ENCODE data around the gene CASP10. TPM values are rescaled to one million over a fixed set of nuclear protein-coding genes. Genes with fewer than 3 reads are reported as not detected.
"Not testable (repeated sequence)": the region's sequence is repeated elsewhere in the genome, so short reads cannot be mapped to it uniquely, and the experiment has no call there.

Gene CASP10
- total and polyA plus RNA-seq, 11 donors = 2.8 to 24.0 (median 5.4) TPM

- H3K4me3 ChIP-seq = no peak overlapping the region
- H3K9me3 ChIP-seq = peaks cover 0 to 16% (median under 1%) of the 10 kb centered on the region in 12 donors
- no peak for ATAC-seq
- H3K36me3 ChIP-seq = no peaks in the 10 kb centered on the region
- TF ChIP-seq CTCF (IDR thresholded peaks at IDR 0.05) = no peak
- no peak for TF ChIP-seq POLR2A (IDR thresholded peaks at IDR 0.05)
- no peak for DNase-seq
- no peaks in the 10 kb centered on the region for H3K27me3 ChIP-seq
- H3K4me1 ChIP-seq = peaks cover 0 to 6% (median 0%) of the 10 kb centered on the region in 12 donors
- 37 to 67% (median 40%) methylated on average over 1 of the region's 1 CpG for WGBS, 4 donors
- no peak overlapping the region for H3K27ac ChIP-seq
- intact Hi-C loops (cut with DNase I) = loop anchor here in 9 of 10 donors (5.0 to 10.0 kb wide), 7 partner anchors 100 to 272 kb away; partner anchors contain the start of genes HYCC2 (in 3 of the 9), NDUFB3 (in 3 of the 9) and ORC2 (in 1 of the 9)
Observed at GRCh38 chr2:201174687-201175086, 8.3 kb upstream of the CASP10 start.

- Histone ChIP-seq H3K36me3 (no peaks in the 10 kb centered on the region), H3K9me3 (peaks cover 0 to 5% (median 0%) of the 10 kb centered on the region in 12 donors), H3K27me3 (no peaks in the 10 kb centered on the region), H3K4me3 (no peak overlapping the region), H3K27ac (no peak overlapping the region), H3K4me1 (peaks cover 0 to 6% (median 0%) of the 10 kb centered on the region in 12 donors)
- TF ChIP-seq POLR2A (IDR thresholded peaks at IDR 0.05) = no peak
- TF ChIP-seq CTCF (IDR thresholded peaks at IDR 0.05) = no peak
- ATAC-seq (no peak), DNase-seq (no peak)
- intact Hi-C loops (cut with DNase I) = loop anchor here in 9 of 10 donors (2.0 to 10.0 kb wide), 10 partner anchors 101 to 275 kb away; partner anchors contain the start of genes HYCC2 (in 2 of the 9), NDUFB3 (in 2 of the 9) and ORC2 (in 1 of the 9)
- WGBS, 4 donors = 52 to 64% (median 61%) methylated on average over 6 of the region's 6 CpGs
Observed at GRCh38 chr2:201176081-201176481, 6.9 kb upstream of the CASP10 start.

GRCh38 chr2:201180010-201180409 is 2.9 kb upstream of the CASP10 start:
- Histone ChIP-seq H3K27ac (peak overlapping the region in 1 of 12 donors; percentile 45), H3K36me3 (no peaks in the 10 kb centered on the region), H3K27me3 (no peaks in the 10 kb centered on the region), H3K9me3 (no peaks in the 10 kb centered on the region), H3K4me1 (peaks cover 0 to 23% (median 1%) of the 10 kb centered on the region in 12 donors), H3K4me3 (no peak overlapping the region)
- WGBS, 4 donors = 68 to 80% (median 74%) methylated on average over 3 of the region's 3 CpGs
- ATAC-seq = peak in 1 of 4 donors; percentile 39
- intact Hi-C loops (cut with DNase I) = loop anchor here in 1 of 10 donors (2.0 to 5.0 kb wide), 2 partner anchors 52 to 273 kb away; no protein-coding TSS in a partner anchor
- no peak for DNase-seq
- no peak for TF ChIP-seq CTCF (IDR thresholded peaks at IDR 0.05)
- TF ChIP-seq POLR2A (IDR thresholded peaks at IDR 0.05) = no peak

GRCh38 chr2:201183365-201183727 is 405 bp downstream of the CASP10 start:
- Histone ChIP-seq H3K9me3 (no peaks in the 10 kb centered on the region), H3K27me3 (no peaks in the 10 kb centered on the region), H3K27ac (peak overlapping the region; percentile 23 to 92 (median 74)), H3K4me1 (peaks cover 0 to 49% (median 1%) of the 10 kb centered on the region in 12 donors), H3K4me3 (peak overlapping the region; percentile 12 to 73 (median 61)), H3K36me3 (peaks cover 0 to 25% (median 3%) of the 10 kb centered on the region in 9 donors)
- 38 to 44% (median 42%) methylated on average over 4 of the region's 4 CpGs for WGBS, 4 donors
- TF ChIP-seq CTCF (IDR thresholded peaks at IDR 0.05) (no peak), POLR2A (IDR thresholded peaks at IDR 0.05) (no peak)
- DNase-seq (no peak), ATAC-seq (no peak)
- intact Hi-C loops (cut with DNase I) = loop anchor here in 6 of 10 donors (1.0 to 5.0 kb wide), 3 partner anchors 49 kb away; no protein-coding TSS in a partner anchor

GRCh38 chr2:201183835-201184234 is 894 bp downstream of the CASP10 start:
- intact Hi-C loops (cut with DNase I) = loop anchor here in 7 of 10 donors (1.0 to 5.0 kb wide), 3 partner anchors 48 to 49 kb away; no protein-coding TSS in a partner anchor
- not testable (repeated sequence) for H3K9me3 ChIP-seq, DNase-seq, H3K27me3 ChIP-seq
- Histone ChIP-seq H3K4me1 (peaks cover 0 to 49% (median 1%) of the 10 kb centered on the region in 12 donors), H3K4me3 (peak overlapping the region; percentile 12 to 73 (median 61)), H3K36me3 (peaks cover 0 to 29% (median 6%) of the 10 kb centered on the region in 9 donors), H3K27ac (peak overlapping the region; percentile 33 to 92 (median 74))
- ATAC-seq = peak in 2 of 4 donors; percentile 46 to 47
- 54 to 58% (median 56%) methylated on average over 5 of the region's 5 CpGs for WGBS, 4 donors

GRCh38 chr2:201184248-201184647 is 1.3 kb downstream of the CASP10 start:
- not testable (repeated sequence) for DNase-seq, H3K9me3 ChIP-seq, H3K27me3 ChIP-seq, ATAC-seq
- intact Hi-C loops (cut with DNase I) = loop anchor here in 2 of 10 donors (2.0 to 5.0 kb wide), 2 partner anchors 48 to 49 kb away; no protein-coding TSS in a partner anchor
- Histone ChIP-seq H3K4me3 (peak overlapping the region in 11 of 12 donors; percentile 43 to 73 (median 62)), H3K36me3 (peaks cover 0 to 34% (median 6%) of the 10 kb centered on the region in 9 donors), H3K27ac (peak overlapping the region; percentile 33 to 92 (median 74)), H3K4me1 (peaks cover 0 to 49% (median 1%) of the 10 kb centered on the region in 12 donors)
- WGBS, 4 donors = 58 to 69% (median 61%) methylated on average over 6 of the region's 6 CpGs
